GM18858 (cell line): ENCODE results near the gene TLR6.
A peak's percentile ranks its signal among the peaks of the same experiment; 100 is the strongest.
"Not testable (repeated sequence)": the region's sequence is repeated elsewhere in the genome, so short reads cannot be mapped to it uniquely, and the experiment has no call there.

Experiments used
- ATAC-seq: cut with Tn5 transposase; IDR thresholded peaks from one replicate; pipeline ENCODE4 v1.9.1; 2021; ENCODE audit not compliant: unreplicated experiment

Gene TLR6

DNA sequence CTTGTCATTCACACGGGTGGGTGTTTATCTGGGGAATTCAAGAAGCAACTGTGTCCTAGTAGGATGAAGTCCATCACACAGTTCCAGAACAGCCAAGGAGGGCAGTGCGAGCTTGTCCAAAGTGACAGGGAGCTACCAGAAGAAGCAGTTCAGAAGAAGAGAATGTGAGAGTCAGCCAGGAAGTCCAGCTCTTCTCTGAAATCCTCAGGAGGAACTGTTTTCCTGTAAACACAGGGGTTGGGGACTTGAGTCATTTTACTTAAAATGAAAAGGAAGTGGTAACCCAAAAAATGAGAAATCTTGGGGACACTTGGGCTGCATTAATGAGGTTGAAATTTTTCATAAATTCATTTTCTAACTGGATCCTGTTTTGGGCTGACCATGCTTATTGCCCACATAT lies 65.6 kb downstream of the TLR6 start:
- no peak for ATAC-seq

DNA sequence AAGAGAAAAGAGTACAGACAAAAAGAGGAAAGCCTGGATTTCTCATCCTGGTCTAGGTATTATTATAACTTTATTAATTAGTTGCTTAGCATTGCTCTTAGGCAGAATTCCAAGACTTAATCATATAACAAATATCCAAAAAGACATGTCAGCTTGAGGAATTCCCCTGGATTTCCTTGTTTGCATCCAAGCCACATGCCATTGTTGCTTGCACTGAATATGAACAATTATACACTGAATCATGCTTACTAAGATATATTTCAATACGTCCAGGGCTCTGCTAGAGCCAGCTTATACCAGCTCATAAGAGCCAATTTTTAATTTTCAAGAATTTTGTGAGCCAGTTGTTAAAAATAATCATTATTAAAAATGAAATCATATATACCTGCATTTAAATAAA lies 68.3 kb downstream of the TLR6 start:
- no peak for ATAC-seq

DNA sequence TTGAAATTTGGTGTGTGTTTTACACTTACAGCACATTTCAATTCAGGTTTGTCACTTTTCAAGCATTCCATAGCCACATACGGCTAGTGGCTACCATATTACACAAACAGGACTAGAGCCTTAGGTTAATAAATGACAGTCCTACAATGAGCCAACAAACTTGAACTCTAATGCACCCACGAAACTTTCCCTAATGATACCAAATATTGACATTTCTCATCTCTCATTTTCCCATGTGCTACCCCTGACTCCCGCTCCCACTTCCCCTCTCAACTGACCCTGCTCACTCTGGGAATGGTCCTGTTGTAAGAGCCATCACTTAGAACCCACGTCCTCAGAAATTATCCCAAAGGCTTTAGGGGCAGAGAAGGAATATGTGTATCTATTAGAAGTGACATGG lies 68.9 kb downstream of the TLR6 start:
- no peak for ATAC-seq

DNA sequence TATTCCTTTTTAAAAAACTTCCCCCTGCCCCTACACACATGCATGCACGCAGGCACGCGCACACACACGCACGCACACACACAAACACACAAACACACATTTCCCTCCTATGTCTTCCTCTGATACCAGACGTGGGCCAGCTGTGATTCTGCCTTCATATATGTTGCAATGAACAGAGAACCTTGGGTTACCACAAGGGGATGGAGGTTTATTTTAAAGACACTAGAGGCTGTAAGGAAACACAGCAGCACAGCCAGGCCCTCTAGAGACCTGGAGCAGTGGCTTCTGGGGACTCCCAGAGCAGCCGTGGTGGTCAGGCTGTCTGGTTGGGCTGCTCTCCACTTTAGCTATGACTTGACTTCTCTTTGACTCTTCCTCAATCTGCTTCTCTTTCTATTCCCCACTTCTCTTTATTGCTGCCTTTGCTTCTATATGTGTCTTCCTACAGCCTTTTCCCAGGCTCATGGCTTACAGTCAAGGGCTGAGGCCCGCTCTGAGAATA lies 70.7 kb downstream of the TLR6 start:
- ATAC-seq: peak; percentile 36

DNA sequence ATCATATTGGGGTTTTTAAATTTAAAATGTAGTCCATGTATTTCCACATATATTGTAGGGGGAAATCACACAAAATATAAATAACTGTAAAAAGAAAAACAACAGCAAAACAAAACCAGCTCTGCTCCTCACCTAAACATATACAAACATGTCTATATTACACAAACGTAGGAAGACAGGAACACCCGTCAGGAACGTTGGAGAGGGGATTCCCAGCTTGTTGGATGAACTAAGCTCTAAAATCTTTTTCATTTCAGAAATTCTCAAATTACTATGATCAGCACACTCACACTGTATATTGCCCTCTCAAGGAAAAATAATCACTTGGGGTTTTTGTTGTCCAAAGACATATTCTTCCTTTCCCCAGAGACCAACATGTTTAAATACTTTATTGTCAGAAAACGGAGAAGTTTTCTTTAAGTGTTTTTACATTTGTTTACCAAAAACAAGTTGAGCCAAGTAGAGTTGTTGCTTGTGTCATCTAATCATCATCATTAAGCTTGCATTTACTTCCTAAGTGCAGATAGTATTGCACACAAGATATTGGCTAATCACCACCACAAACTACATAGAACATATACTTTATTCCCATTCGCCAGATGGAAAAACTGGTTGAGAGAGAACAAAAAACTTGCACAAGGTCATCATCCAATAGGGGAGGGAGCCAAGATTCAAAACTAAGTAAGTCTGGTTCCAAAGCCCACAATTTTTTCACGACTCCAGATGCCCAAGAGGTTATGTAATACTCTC lies 71.4 kb downstream of the TLR6 start:
- ATAC-seq: no peak

DNA sequence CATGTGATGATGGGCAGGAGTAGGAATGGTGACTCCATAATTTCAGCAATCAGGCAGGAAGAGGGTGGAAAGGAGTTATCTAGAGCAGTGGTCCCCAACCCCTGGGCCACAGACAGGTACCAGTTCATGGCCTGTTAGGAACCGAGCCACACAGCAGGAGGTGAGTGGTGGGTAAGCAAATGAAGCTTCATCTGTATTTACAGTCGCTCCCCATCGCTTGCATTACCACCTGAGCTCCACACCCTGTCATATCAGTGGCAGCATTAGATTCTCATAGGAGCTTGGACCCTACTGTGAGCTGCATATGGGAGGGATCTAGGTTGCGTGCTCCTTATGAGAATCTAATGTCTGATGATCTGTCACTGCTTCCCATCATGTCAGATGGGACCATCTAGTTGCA lies 72.5 kb downstream of the TLR6 start:
- no peak for ATAC-seq

DNA sequence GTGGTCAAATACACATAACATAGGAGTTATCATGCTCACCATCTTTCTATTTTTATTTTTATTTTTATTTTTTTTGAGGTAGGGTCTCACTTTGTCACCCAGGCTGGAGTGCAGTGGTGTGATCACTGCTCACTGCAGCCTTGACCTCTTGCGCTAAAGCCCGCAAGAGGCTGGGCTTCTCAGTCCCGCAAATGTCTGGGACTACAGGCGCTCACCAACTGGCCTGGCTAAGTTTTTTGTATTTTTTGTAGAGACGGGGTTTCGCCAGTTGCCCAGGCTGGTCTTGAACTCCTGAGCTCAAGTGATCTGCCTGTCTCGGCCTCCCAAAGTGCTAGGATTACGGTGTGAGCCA lies 73.5 kb downstream of the TLR6 start:
- no peak for ATAC-seq

DNA sequence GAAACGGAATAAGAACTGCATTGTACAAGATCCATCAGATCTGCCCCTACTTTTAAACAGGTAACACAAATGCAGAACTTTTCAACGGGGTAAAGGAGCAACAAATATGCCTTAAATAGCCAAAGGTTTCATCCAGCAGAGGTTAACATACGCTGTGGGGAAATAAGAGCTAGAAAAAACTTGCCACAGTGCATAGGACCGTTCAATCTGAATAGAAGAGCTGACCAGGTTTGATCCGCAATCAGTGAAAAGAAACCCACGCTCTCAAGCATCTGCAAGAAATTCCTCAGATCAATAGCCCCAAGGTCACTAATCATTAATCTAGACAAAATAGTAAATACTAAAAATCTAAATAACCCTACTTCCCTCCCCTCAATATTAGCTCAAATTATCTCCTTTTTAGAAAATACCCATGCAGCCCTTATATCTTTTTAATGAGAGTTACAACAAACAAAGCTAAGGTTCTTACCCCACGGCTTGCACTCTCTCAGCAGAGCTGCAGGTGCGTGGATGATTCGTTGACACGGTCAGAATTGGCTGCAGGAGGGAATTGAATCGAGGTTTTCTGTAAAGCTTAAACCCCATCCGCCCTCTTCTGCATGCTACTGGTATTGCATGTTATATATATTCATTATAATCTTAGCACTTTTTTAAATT lies 74.0 kb downstream of the TLR6 start, which contains the start of gene TLR10:
Gene TLR10, minus strand, starts transcription at position 539 of the 657 bp plus-strand sequence. CDS start 7,400 bp downstream, outside the sequence.
- ATAC-seq: no peak

DNA sequence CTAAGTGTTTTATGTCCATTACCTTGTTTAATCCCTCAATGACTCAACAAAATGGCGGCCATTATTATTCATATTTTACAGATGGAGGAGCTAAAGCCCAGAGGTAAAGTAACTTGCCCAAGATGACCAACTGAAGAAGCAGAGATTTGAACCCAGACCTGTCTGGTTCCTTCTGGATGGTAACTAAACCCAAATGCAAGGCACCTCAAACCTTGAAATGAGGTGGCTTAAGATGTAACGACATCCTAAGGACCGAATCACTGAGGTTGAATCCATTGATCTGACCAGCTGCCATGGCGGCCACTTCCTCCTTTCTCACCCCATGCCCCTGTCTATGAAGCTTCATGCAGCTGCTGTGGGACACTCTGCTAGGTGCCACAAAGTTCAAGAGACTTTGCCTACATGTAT lies 74.8 kb downstream of the TLR6 start:
- no peak for ATAC-seq

DNA sequence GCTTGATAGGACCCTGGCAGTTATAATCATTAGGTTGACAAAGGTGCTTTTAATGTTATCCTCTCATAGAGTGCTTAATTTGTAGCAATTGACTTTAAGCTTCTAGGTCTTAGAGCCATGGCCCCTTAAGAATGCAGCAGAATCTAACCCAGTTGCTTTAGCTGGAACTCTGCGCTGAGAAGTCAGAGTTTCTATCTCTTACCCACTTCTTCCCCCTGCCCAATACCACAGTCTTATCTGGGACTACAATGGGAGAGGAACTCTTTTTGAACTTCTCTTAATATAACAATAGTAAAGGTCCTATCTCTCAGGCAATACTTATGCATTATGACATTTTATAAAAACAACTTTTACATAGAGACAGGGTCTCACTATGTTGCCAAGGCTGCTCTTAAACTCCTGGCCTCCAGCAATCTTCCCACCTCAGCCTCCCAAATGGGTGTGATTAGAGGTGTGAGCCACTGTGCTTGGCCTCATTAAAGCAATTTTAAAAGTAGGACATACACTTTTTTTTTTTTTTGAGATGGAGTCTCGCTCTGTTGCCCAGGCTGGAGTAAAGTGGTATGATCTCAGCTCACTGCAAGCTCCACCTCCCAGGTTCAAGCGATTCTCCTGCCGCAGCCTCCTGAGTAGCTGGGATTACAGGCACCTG lies 75.7 kb downstream of the TLR6 start:
- no peak for ATAC-seq

DNA sequence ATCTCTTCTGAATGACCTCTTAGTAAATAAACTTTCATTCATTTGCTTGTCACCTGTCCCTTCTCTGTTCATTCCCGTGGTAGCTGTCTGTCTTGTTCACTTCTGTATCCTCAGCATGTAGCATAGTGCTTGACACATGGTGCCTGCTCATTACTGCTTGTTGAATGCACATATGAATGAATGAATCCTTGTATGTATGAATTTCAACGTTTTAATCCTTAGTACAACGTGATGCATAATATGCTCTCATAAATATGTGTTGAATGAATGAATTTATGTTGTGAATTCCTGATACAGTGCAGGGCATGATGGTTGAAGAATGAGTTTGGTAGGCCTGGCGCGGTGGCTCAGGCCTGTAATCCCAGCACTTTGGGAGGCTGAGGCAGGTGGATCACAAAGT lies 76.8 kb downstream of the TLR6 start:
- ATAC-seq: no peak

DNA sequence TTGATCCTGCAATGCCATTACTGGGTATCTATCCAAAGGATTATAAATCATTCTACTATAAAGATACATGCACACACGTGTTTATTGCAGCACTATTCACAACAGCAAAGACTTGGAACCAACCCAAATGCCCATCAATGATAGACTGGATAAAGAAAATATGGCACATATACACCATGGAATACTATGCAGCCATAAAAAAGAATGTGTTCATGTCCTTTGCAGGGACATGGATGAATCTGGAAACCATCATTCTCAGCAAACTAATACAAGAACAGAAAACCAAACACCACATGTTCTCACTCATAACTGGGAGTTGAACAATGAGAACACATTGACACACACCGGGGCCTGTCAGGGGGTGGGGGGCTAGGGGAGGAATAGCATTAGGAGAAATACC lies 78.7 kb downstream of the TLR6 start:
- not testable (repeated sequence) for ATAC-seq

DNA sequence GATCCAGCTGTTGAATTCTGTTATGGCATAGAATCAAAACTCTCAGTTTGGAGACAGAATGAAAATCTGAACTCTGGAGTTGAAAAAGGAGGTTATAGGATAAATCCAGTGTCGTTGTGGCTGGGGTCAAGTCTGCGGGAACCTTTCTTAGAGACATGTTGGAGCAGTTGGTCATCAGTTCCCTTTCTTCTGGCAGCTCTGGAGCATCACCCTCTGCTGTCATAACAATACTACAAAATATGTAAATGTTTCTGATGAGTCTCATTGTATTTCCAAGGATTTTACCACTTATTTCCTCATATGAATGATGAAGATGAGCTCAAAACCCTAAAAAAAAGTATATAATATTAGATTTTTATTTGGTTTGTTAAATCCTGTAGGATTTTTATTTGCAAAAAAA lies 81.3 kb downstream of the TLR6 start:
- ATAC-seq: no peak

DNA sequence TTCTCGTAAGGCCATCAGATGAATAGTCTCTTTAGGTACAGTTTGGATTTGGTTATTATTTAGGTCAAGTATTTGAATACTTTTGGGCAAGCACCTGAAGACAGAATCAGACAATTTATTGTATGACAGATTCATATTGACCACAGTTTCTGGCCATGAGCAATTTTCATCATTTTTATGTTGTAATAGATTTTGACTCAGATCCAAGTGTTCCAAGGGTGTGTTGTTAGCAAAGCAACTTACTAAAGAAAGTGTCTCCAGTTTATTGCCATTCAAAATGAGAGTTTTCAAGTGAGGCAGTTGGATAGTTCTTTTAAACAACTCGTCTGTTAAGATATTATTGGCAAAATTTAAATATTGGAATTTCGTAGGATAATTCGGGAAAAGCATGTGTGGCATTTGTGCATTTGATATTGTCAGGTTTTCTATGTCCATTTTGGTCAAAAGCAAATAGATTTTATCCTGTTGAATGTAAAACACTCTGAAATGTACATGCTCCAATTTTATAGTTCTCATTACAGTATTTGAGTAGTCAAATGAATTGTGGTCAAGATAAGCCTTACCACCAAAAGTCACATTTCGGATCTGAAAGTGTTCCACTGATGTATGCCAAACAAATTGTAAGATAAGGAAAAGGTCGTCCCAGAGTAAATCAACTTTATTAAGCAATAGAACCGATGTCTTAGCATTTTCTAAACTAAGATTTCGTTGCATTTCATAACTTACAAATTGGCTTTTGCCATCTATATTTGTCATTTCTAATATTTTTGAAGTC lies 82.2 kb downstream of the TLR6 start:
- ATAC-seq: no peak
